Measurements from ENCODE around the gene GALNTL6.
"Not testable (repeated sequence)": the region's sequence is repeated elsewhere in the genome, so short reads cannot be mapped to it uniquely, and the experiment has no call there.

Gene GALNTL6

DNA sequence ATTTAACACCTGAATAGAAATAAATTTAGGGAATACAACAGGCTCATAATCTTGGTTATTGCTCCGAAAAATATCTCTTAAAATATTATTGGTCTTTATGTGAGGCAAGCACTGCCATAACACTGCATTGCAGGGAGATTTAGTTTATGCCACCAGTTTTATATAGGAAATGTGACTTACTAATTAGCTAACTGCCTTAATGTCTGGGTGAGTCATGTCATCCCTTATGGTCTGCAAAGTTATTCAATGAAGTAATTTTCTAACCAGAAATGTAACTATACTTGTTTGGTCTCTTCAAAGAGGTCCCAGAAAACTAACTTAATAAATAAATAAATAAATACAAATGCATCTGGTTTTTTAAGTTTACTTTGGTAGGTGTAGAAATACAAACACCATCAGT, 597.2 kb downstream of the GALNTL6 start:
- DNase-seq, result no peak
- TF ChIP-seq POLR2A (IDR thresholded peaks at IDR 0.05; ENCODE audit: low read length) (no peak), GATA1 (IDR thresholded peaks at IDR 0.05; ENCODE audit: low read depth, low read length) (no peak)

DNA sequence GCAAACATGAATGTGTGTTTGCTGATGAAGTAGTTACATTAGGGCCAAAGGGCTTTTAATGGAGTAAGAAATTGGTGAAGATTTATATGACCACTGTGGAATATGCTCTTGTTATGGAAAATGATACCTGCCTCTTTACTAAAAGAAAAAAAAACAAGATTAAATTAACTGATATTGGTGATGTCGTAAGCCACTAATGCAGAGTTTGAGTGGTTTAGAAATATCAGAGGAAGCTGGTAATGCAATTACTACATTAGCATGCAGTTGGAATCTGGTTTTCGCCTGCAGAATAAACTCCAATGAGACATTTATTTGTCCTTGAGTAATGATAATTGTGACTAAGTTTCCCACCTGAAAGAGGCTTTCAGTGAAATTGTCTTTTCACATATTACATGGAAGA, 597.9 kb downstream of the GALNTL6 start:
- no peak for TF ChIP-seq POLR2A (IDR thresholded peaks at IDR 0.05; ENCODE audit: low read length)
- TF ChIP-seq GATA1 (IDR thresholded peaks at IDR 0.05; ENCODE audit: low read depth, low read length), result no peak
- no peak for DNase-seq

DNA sequence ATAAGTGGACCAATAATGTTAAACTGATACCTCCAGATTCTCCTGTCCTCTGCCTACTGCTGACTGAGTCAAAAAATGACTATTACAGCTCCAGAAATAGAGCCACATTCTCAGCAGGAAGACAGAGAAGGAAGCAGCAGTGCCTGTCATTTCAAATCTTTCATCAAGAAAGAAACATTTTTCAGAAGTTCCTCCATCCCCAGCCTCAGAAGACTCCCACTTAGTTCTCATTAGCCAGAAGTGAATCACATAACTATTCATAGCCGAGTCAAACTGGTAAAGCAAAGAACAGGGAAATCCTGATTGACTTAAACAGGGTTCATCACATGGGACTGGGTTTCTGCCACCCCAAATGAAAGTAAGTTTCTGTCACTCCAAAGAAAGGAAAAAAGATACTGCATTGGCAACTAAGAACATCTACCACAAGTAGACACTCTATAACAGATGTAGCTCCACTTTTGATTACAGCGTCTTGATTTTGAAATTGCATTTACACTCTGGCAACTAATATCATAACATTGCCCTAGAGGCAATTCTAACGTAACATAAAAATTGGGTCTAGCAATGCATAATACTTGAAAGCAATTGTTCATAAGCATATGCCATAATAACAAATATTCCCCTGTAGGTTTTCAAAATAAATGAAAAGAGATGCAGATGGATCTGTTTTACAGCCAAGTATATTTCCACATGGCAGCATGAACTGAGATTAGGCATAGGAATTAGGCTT, 599.8 kb downstream of the GALNTL6 start:
- TF ChIP-seq POLR2A (IDR thresholded peaks at IDR 0.05; ENCODE audit: low read length), result no peak
- no peak for TF ChIP-seq GATA1 (IDR thresholded peaks at IDR 0.05; ENCODE audit: low read depth, low read length)
- no peak for DNase-seq

DNA sequence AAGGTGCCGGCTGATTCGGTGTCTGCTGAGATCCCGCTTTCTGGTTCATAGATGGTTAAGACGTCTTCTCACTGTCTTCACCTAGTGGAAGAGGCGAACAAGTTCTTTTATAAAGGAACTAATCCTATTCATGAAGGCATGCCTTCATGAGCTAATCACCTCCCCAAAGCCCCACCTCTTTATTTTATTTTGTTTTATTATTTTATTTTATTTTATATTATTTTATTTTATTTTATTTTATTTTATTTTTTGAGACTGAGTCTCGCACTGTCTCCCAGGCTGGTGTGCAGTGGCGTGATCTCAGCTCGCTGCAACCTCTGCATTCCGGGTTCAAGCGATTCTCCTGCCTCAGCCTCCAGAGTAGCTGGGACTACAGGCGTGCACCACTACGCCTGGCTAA, 615.8 kb downstream of the GALNTL6 start:
- DNase-seq, result not testable (repeated sequence)

DNA sequence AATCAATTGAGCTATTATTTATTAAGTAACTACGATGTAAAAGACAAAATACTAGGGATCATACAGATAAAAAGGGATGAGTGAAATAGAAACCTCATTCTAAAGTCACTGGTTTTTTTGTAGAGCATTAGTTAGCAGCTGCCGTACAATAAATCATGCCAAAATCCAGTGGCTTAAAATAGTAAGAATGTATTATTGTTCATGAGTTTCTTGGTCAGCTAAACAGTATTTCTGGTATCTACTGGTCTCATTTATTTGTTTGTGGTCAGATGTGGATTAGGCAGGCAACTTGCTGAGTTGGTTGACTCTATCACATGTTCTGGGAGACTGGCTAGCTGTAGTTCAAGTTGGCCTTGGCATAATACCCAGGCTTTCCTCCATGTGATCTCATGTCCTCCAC, 667.3 kb downstream of the GALNTL6 start:
- no peak for TF ChIP-seq POLR2A (IDR thresholded peaks at IDR 0.05; ENCODE audit: low read length)
- TF ChIP-seq GATA1 (IDR thresholded peaks at IDR 0.05; ENCODE audit: low read depth, low read length), result no peak
- DNase-seq, result no peak

DNA sequence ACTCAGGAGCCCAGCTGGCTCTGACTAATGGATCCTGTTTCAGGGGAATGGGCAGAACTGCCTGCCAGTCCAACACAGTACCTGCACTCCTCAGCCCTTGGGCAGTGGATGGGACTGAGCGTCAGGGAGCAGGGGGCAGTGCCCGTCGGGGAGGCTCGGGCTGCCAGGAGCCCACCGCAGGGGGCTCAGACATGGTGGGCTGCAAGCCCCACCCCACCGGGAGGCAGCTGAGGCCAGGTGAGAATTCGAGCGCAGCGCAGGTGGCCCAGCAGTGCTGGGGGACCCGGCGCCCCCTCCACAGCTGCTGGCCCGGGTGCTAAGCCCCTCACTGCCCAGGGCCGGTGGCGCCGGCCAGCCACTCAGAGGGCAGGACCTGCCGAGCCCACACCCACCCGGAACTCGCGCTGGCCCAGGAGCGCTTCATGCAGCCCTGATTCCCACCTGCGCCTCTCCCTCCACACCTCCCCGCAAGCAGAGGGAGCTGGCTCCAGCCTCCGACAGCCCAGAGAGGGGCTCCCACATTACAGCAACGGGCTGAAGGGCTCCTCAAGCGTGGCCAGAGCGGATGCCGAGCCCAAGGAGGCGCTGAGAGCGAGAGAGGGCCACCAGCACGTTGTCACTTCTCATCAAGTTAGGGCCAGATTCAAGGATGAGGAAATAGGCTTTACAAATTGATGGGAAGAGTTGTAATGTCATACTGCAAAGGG, 668.8 kb downstream of the GALNTL6 start:
- no peak for DNase-seq
- TF ChIP-seq GATA1 (IDR thresholded peaks at IDR 0.05; ENCODE audit: low read depth, low read length), result no peak
- no peak for TF ChIP-seq POLR2A (IDR thresholded peaks at IDR 0.05; ENCODE audit: low read length)

DNA sequence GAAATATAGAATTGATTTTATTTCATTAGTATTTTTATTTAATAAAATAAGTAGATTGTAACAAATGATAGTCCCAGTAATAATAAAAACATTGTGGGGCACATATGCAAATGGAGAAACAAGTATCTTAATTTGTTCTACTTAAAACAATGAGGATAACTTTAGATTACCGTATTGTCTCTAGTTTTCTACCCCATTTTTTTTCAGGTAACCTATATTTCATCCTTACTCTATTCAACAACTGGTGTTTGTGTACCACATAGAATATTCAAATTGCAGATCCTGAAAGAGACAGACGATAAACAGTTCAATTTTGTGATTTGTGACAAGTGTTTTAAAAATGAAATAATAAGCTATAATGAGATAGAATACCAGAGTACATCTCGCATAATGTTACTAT, 671.8 kb downstream of the GALNTL6 start:
- DNase-seq, result no peak
- no peak for TF ChIP-seq GATA1 (IDR thresholded peaks at IDR 0.05; ENCODE audit: low read depth, low read length)
- no peak for TF ChIP-seq POLR2A (IDR thresholded peaks at IDR 0.05; ENCODE audit: low read length)

DNA sequence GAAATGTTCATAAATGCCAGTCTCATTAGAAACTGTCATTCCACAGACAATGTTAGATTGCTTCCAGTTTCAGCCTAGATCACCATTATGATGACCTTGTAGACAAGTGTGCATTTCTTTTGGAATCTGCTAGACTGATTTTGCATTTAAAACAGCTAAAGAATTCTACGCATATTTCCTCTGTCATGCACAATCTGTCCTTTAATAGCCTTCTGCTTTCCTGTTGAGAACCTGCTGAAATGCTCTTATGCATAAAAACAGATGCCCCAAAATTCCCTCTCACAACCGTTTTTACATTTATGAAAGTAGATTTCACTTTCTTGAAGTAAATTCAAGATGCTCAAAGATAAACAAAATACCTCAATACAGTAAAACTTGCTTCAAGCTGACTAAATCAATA, 673.3 kb downstream of the GALNTL6 start:
- TF ChIP-seq POLR2A (IDR thresholded peaks at IDR 0.05; ENCODE audit: low read length), result no peak
- no peak for DNase-seq

DNA sequence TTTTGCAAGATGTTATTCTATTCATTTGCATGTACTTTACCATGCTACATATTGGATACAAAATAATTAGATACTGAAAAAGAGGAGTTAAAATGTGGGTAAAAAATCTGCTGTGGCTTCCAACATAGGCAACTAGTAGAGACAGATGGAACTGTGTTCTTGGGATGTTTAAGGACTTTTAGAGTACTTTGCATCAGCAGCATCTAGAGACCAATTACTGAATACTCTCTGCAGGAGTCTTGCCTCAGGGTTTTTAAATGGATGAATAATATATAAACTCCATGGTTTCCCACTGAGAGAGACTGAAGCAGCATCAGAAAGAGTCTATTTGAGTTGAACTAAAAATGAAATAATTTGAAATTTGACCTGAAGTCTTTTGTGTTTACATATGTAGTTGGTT, 676.7 kb downstream of the GALNTL6 start:
- TF ChIP-seq GATA1 (IDR thresholded peaks at IDR 0.05; ENCODE audit: low read depth, low read length) (no peak), POLR2A (IDR thresholded peaks at IDR 0.05; ENCODE audit: low read length) (no peak)
- no peak for DNase-seq

DNA sequence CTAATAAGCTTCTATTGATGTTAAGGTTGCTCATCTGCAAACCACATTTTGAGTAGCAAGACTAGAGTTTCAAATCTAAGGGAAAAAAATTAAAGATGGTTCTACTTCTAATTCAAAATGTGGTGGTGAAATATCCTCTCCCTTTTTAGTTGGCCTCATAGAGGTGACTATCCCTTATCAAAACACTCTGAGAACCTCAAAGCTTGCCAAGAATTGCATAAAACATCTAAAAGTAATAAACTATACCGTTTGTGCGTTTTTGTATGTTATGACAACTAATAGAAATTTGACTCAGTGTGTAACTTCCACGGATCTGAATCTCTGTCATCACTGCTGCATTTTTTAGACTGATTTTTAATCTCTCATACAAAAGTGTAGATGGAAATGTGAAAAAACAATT, 682.6 kb downstream of the GALNTL6 start:
- no peak for TF ChIP-seq POLR2A (IDR thresholded peaks at IDR 0.05; ENCODE audit: low read length)
- TF ChIP-seq GATA1 (IDR thresholded peaks at IDR 0.05; ENCODE audit: low read depth, low read length), result no peak
- no peak for DNase-seq

DNA sequence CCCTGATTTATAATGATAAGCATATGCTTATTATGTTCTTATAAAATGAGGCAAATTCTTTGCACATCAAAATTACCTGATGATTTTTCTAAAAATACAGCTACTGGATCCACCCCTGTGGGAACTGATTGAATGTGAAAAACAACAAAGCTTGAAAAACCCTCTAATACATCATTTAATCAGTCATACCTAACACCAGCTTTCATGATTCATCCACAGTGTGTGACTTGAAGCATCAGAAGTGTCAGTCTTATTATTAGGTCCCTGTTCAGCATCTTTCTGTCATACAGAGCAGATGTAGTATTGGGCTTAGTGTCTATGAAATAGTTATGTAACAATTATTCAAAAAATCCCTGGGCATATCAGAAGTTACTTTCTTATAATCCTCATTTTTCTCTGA, 684.1 kb downstream of the GALNTL6 start:
- no peak for DNase-seq
- no peak for TF ChIP-seq GATA1 (IDR thresholded peaks at IDR 0.05; ENCODE audit: low read depth, low read length)
- TF ChIP-seq POLR2A (IDR thresholded peaks at IDR 0.05; ENCODE audit: low read length), result no peak

DNA sequence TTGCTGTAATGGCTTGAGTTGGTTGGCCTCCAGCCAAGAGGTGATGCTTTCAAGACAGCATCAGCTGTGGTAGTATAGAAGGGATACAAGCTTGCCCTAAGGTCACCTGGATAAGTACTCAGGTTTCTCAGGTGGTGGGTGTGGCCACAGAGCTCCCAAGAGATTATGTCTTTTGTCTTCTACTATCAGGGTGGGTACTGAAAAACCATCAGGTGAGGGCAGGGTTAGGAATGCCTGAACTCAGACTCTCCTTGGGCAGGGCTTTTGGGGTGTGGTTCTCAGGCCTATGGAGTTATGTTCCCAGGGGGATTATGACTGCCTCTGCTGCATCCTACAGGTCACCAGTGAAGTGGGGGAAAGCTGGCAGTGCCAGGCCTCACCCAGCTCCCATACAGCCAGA, 700.8 kb downstream of the GALNTL6 start:
- TF ChIP-seq POLR2A (IDR thresholded peaks at IDR 0.05; ENCODE audit: low read length) (no peak), GATA1 (IDR thresholded peaks at IDR 0.05; ENCODE audit: low read depth, low read length) (no peak)
- no peak for DNase-seq

DNA sequence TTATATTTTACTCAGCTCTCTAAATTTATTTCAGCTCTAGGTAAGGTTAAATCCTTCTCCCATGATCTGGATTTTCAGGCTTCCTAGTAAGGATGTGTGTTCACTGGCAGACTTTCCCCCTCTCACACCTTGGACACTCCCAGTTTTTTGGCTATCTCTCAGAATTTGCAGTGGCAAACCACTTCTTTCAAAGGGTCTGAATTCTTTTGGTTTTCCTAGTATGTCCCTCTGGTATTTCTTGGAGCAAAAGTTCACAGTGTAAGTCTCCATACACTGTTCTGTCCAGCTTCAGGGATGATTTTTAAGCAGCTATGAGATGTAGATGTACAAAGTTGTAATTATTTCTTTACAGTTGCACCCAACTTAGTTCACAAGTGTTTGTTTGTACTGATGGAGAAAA, 701.6 kb downstream of the GALNTL6 start:
- TF ChIP-seq GATA1 (IDR thresholded peaks at IDR 0.05; ENCODE audit: low read depth, low read length), result no peak
- TF ChIP-seq POLR2A (IDR thresholded peaks at IDR 0.05; ENCODE audit: low read length), result no peak
- no peak for DNase-seq

DNA sequence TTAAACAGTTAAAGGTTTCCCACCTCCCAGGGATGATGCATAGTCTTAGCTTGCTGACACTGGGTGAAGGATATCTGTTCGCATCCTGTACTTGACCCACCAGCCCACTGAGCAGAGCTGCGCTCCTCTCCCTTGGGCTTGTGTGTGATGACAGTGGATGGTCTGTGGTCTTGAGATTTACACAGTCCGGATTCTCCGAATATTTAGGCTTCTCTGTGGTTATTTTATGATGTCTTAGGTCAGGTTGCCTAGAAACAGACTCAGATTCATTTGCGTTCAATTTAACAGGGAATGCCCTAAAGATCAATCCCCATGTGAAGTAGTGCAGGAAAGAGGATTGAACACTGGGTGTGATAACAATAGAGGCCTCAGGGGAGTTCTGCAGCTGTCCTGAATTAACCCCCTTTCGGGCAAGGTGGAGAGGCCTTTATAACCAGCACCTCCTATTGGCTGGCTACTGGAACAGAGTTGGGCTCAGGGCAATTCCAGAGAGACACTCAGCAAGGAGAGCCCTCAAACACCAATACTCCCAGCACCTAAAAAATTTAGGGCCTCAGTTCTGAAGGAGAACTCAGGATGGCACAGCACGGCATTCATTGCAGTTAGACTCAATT, 702.2 kb downstream of the GALNTL6 start:
- DNase-seq, result no peak
- TF ChIP-seq POLR2A (IDR thresholded peaks at IDR 0.05; ENCODE audit: low read length) (no peak), GATA1 (IDR thresholded peaks at IDR 0.05; ENCODE audit: low read depth, low read length) (no peak)

DNA sequence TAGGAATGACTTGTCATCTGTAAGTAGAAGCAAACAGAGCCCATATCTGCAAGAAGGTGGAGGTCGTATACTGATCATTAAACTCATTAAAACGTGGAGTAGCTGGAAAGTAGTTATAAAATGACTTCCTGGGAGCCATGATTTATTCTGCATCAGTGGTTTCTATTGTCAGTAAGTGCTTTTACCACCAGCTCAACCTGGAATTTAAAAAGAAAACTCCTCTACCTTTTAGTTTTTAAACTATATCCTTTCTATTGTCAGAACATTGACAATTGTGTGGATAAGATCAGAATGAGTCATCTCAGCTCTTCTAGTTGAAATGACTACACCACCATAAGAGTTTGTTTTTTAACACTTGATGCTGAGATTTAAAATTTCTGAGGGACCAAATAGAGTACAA, 704.2 kb downstream of the GALNTL6 start:
- TF ChIP-seq POLR2A (IDR thresholded peaks at IDR 0.05; ENCODE audit: low read length), result no peak
- TF ChIP-seq GATA1 (IDR thresholded peaks at IDR 0.05; ENCODE audit: low read depth, low read length), result no peak
- DNase-seq, result no peak
